HFFc6 (cell line): ENCODE data around the gene AP2M1. TPM values are rescaled to one million over a fixed set of nuclear protein-coding genes. Genes with fewer than 3 reads are reported as not detected.

Source experiments
- DNase-seq: peaks from one replicate; pipeline ENCODE4 v3.0.0-alpha.2; 2018
- H3K27ac Mint-ChIP-seq: 2 replicates; pipeline ENCODE4 v1.8.0; 2020; ENCODE audit warnings: mild to moderate bottlenecking, mixed read lengths
- H3K27me3 Mint-ChIP-seq: 2 replicates; pipeline ENCODE4 v1.8.0; 2021; ENCODE audit warnings: mild to moderate bottlenecking, moderate library complexity, mixed read lengths; ENCODE audit not compliant: insufficient read depth
- H3K36me3 Mint-ChIP-seq: 2 replicates; pipeline ENCODE4 v1.8.0; 2021; ENCODE audit warnings: low read depth, mixed read lengths
- H3K4me1 Mint-ChIP-seq: 2 replicates; pipeline ENCODE4 v1.8.0; 2020; ENCODE audit warnings: low read depth, mixed read lengths
- H3K4me3 Mint-ChIP-seq: 2 replicates; pipeline ENCODE4 v1.8.0; 2020; ENCODE audit warnings: mild to moderate bottlenecking, moderate library complexity, mixed read lengths
- H3K9me3 Mint-ChIP-seq: 2 replicates; pipeline ENCODE4 v1.8.0; 2020; ENCODE audit warnings: mild to moderate bottlenecking, mixed read lengths
- CTCF ChIP-seq: fragments of 200-600 bp; sonication (generic); IDR thresholded peaks from 2 replicates; pipeline ENCODE4 v1.5.0; 2021; ENCODE audit warnings: antibody characterized with exemption, mild to moderate bottlenecking
- total RNA-seq, 6 experiments: library from RNA; stranded (reverse); fragmentation: NEBNext Ultra II Directional; extraction: Animal tissue kit (Norgen Biotek cat#: 25700); gene quantifications; 2 replicates in 1 of 6; 3 replicates in 5 of 6; pipeline ENCODE4 v1.2.3, GENCODE V29; 2021

AP2M1 gene
- total RNA-seq, 6 experiments from 2014 or later, result 796 to 849 (median 832) TPM

- Mint-ChIP-seq H3K27ac (peak overlapping the region; percentile 84), H3K36me3 (peaks cover 34% of the 10 kb centered on the region), H3K4me1 (peaks cover 71% of the 10 kb centered on the region), H3K4me3 (peak overlapping the region; percentile 58), H3K27me3 (peaks cover 7% of the 10 kb centered on the region), H3K9me3 (no peaks in the 10 kb centered on the region)
- TF ChIP-seq CTCF, result no peak
- DNase-seq, result peak; percentile 97
Observed at GRCh38 chr3:184172681-184173373, 1.8 kb upstream of the AP2M1 start.

- Mint-ChIP-seq H3K4me1 (peaks cover 71% of the 10 kb centered on the region), H3K27ac (peak overlapping the region; percentile 96), H3K36me3 (peaks cover 34% of the 10 kb centered on the region), H3K9me3 (no peaks in the 10 kb centered on the region), H3K4me3 (peak overlapping the region; percentile 98; the same call in 1 of the 2 replicates), H3K27me3 (peaks cover 7% of the 10 kb centered on the region)
- TF ChIP-seq CTCF, result no peak
- no peak for DNase-seq
Observed at GRCh38 chr3:184173374-184173722, 1.3 kb upstream of the AP2M1 start.

GRCh38 chr3:184174284-184174645 is 390 bp upstream of the AP2M1 start:
- Mint-ChIP-seq H3K27ac (peak overlapping the region; percentile 96; the same call in 1 of the 2 replicates), H3K4me3 (peak overlapping the region; percentile 98), H3K36me3 (peaks cover 37% of the 10 kb centered on the region), H3K27me3 (peaks cover 7% of the 10 kb centered on the region), H3K9me3 (no peaks in the 10 kb centered on the region), H3K4me1 (peaks cover 71% of the 10 kb centered on the region)
- TF ChIP-seq CTCF, result no peak
- DNase-seq, result no peak

- Mint-ChIP-seq H3K9me3 (no peaks in the 10 kb centered on the region), H3K4me1 (peaks cover 82% of the 10 kb centered on the region), H3K27ac (peak overlapping the region; percentile 96), H3K4me3 (peak overlapping the region; percentile 98), H3K36me3 (peaks cover 48% of the 10 kb centered on the region), H3K27me3 (peaks cover 7% of the 10 kb centered on the region)
- DNase-seq, result no peak
- no peak for TF ChIP-seq CTCF
Observed at GRCh38 chr3:184175506-184175905, 851 bp downstream of the AP2M1 start.

- peaks cover 79% of the 10 kb centered on the region for H3K4me1 Mint-ChIP-seq
Observed at GRCh38 chr3:184175981-184176376, 1.3 kb downstream of the AP2M1 start.

More at GRCh38 chr3:184175981-184176376, 1.3 kb downstream of the AP2M1 start:
- Mint-ChIP-seq H3K9me3 (no peaks in the 10 kb centered on the region), H3K4me3 (peak overlapping the region; percentile 98), H3K36me3 (peaks cover 44% of the 10 kb centered on the region), H3K27me3 (peaks cover 7% of the 10 kb centered on the region), H3K27ac (peak overlapping the region; percentile 96)
- DNase-seq, result peak; percentile 15
- no peak for TF ChIP-seq CTCF
